ENCODE results near the gene UPK3BL1.
"Not testable (repeated sequence)": the region's sequence is repeated elsewhere in the genome, so short reads cannot be mapped to it uniquely, and the experiment has no call there.

DNA sequence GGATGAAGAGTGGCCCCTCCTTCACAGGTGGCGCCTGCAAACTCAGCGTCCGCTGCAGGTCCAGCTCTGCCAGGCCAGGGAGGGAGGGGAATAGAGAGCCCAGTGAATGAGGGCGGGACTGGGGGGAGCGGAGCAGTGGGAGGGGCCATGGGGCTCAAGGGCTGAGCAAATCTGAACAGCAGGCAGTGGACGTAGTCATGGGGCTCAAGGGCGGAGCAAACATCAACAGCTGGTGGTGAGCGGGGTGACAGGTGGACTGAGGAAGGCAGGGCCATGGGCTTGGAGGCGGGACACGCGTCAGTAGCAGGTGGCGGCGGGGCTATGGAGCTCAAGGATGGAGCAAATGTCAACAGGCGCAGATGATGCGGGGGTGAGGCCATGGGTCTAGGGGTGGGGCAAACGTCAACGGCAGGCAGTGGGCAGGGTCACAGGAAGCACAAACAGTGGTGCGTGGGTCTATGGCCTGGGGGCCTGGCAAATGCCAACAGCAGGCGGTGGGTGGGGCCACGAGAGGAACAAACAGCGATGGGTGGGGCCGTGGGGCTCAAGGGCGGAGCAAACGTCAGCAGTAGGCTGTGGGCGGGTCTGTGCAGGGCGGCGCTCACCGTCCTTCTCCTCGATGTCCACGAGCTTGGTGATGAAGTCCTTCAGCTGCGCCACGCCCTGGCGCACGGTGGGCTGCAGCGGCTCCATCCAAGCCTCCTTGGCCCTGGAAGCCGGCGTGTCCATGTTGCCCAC is 45.9 kb upstream of the UPK3BL1 start:
- not testable (repeated sequence) for TF ChIP-seq CTCF, POLR2AphosphoS5, POLR2A (IDR thresholded peaks at IDR 0.05)
